Amniotic stem cell (primary cell): ENCODE results near the gene INF2.
"Not testable (repeated sequence)": the region's sequence is repeated elsewhere in the genome, so short reads cannot be mapped to it uniquely, and the experiment has no call there.

Experiments
- DNase-seq: peaks from one replicate; lab custom pipeline; 2025; lab: John Stamatoyannopoulos, UW

INF2 gene

GRCh38 chr14:104689109-104689880 is at the start of gene INF2:
Gene INF2 (plus strand): TSS chr14:104689618. CDS start chr14:104701366, 11,748 bp downstream.
- no peak for DNase-seq

DNA sequence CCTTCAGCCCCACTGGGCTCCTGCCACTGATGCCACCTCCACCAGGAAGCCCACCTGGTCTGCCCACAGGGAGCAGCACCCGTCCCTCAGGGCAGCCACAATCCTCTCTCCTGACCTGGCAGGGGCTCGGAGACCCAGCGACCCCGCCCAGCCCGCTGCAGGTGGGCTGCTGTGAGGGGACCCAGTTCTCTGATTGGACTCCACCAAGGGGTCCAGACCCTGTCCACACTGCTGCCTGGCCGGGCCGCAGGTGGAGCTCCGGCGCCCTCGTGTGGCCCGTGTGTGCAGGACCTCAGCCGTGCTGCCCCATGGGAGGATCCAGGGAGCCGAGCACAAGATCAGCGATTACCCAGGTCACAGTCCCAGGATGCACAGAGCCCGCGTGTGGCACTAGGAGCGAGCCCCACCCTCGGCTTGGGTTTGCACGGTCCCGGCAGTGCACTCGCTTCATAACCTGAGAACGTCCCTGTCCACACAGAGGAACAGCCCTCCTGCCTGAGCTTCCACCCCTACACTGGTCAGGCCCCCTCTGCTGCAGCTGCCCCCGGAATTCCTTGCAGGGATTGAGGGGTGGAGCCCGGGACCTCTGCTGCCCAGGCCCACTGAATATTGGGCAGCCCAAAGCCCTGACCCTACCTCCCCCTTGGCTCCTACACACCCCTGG is 49.4 kb upstream of the INF2 start:
- DNase-seq: peak; percentile 46

GRCh38 chr14:104640681-104641080 is 48.7 kb upstream of the INF2 start:
- DNase-seq: no peak

DNA sequence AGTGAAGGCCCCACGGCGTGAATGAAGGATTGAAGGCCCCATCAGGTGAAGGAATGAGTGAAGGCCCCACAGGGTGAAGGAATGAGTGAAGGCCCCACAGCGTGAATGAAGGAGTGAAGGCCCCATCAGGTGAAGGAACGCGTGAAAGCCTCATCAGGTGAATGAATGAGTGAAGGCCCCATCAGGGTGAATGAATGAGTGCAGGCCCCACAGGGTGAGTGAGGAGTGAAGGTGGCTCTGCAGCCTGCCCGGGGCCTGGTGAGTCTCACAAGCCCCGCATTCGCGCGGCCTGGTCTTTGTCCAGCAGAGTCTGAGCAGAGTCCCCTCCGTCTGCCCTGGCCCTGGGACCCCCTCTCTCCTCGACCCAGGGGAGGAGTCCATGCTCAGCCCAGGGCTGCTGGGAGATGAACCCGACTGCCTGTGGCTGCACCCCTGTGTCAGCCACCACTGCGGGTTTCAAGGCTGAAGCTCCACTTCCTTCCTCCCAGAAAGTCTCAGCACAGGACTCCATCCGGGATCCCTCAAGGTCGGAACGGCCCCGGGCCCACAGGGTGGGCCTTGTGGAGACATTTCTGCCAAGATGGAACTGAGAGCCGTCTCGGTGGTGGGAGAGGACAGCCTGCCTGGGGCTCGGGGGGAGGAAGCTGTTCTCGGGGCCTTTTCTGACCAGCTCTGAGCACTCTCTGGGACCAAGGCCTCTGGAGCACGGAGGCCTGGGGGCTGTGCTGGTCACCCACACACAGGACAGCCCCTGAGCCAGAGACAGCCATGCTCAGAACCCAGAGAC is 47.5 kb upstream of the INF2 start:
- no peak for DNase-seq

- no peak for DNase-seq
Measured at GRCh38 chr14:104642540-104642868, 46.9 kb upstream of the INF2 start.

DNA sequence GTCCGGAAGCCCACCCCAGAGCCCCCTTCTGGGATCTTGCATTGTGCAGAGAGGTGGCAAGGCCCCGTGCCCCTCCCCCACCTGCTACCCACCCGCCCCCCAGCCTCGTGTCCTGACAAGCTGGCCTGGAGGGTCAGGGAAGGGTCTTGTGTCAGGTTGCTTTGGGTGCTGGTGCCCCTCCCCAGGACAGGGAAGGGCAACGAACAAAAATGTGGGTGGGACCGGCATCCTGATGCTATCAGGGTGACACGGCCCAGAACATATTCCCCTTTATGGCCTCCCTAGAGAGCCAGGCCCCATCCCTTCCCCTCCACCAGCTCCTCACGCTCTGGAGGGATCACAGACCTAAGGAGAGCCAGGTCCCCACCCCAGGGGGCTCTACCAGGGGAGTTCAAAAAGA is 46.1 kb upstream of the INF2 start:
- DNase-seq: no peak

GRCh38 chr14:104644091-104644635 is 45.3 kb upstream of the INF2 start:
- no peak for DNase-seq

GRCh38 chr14:104644656-104645378 is 44.6 kb upstream of the INF2 start:
- DNase-seq: no peak

DNA sequence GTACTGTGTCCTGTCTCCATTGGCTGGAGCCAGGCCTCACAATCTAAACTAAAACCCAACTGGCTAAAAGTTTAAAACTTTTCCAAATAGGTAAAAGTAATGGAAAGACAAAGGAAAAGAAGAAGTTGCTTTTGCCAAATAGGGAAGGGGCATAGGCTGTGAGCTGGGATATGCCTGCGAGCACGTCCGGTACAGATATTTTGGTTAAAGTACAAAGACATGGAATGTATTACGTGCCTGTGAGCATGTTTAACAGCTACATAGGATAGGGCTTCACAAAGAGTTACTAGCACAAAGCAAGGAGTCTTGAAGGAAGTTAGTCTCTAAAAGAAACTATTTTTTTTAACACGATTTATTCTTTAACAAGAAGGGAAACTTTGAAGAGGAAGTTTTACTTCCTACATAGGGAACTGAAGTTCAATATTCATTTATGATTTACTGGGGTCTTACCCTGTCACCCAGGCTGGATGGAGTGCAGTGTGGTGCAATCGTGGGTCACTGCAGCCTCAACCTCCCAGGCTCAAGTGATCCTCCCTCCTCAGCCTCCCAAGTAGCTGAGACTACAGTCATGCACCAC is 41.9 kb upstream of the INF2 start:
- DNase-seq: no peak

DNA sequence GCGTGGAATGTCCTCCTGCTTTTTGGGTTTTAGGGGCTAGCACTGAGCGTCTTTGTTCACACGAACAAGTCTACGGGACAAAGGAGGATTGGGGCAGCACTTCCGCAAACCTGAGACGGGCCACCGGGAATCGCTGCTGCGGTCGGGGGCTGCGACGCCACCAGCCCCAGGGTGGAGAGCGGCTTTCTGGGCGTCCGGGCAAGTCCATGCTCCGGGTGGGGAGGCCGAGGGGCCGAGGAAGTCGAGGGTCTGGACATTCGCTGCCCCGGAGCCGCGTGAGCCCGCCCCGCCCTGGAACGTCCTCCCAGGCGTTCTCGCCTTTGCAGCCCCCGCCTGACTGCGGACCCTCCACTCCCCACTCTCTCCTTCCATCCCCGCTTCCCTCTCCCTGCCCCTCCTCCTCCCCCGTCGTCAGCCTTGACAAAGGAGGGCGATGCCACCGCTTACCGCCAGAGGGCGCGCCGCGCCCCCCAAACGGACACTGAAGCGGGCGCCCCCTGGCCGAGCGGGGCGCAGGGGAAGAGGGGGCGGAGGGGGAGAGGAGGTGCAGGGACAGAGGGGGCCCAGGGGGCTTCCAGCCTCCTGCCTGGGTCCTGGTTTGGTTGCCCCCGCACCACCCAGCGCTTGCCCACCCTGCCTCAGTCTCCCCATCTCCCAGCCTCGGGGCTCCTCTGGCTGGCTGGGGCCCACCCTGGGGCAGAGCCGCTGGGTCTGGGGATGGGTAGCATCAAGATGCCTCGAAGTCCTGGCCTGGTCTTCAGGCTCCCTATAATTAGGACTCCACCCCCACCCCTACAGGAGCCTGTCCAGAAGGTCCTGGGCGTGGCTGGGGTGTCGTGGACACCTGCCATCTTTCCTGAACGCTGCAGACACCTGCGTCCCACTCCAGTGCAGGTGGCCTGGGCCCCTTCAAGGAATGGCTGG is 39.1 kb upstream of the INF2 start:
- no peak for DNase-seq

- no peak for DNase-seq
Measured at GRCh38 chr14:104650981-104651875, 38.2 kb upstream of the INF2 start.

DNA sequence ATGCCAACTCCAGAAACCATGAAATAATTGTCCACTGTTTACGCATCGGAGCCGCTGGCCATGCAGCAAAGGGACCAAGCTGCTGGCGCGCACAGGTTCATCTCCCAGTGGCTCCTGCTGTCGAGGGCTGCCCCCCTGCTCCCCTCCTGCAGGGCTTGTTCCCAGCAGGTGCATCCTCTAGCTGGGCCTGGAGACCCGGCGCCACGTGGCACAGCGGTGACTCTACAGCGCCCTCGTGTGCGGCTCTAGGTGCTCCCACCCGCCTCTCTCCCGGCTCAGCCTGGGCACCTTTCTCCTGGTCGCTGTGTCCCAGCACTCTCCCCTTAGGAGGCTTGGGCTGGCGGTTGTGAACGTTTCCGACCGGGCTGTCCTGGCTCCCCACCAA is 37.5 kb upstream of the INF2 start:
- no peak for DNase-seq

- no peak for DNase-seq
Measured at GRCh38 chr14:104652386-104652785, 37.0 kb upstream of the INF2 start.

DNA sequence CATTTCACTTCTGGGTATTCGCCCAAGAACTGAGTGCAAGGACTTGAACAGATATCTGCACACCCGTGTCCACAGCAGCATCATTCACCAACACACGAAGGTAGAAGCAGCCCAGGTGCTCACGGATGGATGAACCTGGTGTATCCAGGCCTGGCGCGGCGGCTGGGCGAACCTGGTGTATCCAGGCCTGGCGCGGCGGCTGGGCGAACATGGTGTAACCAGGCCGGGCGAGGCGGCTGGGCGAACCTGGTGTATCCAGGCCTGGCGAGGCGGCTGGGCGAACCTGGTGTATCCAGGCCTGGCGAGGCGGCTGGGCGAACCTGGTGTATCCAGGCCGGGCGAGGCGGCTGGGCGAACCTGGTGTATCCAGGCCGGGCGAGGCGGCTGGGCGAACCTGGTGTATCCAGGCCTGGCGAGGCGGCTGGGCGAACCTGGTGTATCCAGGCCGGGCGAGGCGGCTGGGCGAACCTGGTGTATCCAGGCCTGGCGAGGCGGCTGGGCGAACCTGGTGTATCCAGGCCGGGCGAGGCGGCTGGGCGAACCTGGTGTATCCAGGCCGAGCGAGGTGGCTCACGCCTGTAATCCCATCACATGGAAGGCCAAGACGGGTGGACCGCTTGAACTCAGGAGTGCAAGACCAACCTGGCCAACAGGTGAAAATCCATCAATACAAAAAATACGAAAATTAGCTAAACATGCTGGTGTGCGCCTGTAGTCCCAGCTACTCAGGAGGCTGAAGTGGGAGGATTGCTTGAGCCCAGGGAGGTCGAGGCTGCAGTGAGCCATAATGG is 36.1 kb upstream of the INF2 start:
- DNase-seq: not testable (repeated sequence)

DNA sequence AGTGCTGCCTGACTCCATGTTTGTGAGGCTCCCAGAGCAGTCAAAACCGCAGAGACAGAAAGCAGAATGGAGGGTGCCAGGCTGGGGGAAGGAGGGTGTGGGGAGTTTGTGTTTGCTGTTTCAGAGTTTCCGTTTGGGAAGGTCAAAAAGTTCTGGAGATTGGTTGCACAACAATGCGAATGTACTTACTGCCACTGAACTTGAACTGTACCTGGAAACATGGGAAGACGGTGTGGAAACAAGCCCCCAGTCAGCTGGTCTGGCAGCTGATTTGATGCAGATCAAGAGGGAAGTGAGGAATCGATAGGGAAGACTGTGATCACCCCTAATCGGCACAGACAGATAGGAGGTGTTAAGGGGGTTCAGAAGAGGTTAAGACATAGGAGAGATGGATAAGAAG is 35.3 kb upstream of the INF2 start:
- DNase-seq: no peak

GRCh38 chr14:104655128-104655848 is 34.1 kb upstream of the INF2 start:
- DNase-seq: no peak

- DNase-seq: no peak
Measured at GRCh38 chr14:104656014-104656714, 33.3 kb upstream of the INF2 start.
